ENCODE measurements around the gene ADGRE3.
"Not testable (repeated sequence)": the region's sequence is repeated elsewhere in the genome, so short reads cannot be mapped to it uniquely, and the experiment has no call there.

The ADGRE3 gene

GRCh38 chr19:14595558-14595957 is 79.1 kb downstream of the ADGRE3 start:
- no peak for TF ChIP-seq ZNF274 (IDR thresholded peaks at IDR 0.05; ENCODE audit: low read depth, low read length)
- H3K4me3 ChIP-seq (ENCODE audit: low read length), result no peak overlapping the region

DNA sequence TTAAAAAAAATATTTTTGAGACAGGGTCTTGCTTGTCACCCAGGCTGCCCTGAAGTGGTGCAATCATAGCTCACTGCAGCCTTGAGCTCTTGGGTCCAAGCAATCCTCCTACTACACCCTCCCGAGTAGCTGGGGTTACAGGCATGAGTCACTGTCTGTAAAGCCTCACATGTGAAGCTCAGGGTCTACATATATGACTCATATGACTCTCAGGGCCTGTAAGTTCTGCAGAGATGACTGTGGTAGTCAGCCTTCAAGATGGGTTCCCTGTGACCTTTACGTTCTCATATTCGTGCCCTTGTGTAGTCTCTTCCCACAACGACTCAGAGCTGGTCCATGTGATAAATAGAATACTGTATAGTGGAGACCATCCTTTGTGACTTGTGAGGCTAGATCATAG is 85.2 kb downstream of the ADGRE3 start:
- H3K4me3 ChIP-seq (ENCODE audit: low read length), result not testable (repeated sequence)

DNA sequence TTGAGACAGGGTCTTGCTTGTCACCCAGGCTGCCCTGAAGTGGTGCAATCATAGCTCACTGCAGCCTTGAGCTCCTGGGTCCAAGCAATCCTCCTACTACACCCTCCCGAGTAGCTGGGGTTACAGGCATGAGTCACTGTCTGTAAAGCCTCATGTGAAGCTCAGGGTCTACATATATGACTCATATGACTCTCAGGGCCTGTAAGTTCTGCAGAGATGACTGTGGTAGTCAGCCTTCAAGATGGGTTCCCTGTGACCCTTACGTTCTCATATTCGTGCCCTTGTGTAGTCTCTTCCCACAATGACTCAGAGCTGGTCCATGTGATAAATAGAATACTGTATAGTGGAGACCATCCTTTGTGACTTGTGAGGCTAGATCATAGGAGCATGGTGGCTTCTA is 89.5 kb downstream of the ADGRE3 start:
- peak overlapping the region; percentile 87; the same call in 1 of the 2 replicates for H3K4me3 ChIP-seq (ENCODE audit: low read length)

DNA sequence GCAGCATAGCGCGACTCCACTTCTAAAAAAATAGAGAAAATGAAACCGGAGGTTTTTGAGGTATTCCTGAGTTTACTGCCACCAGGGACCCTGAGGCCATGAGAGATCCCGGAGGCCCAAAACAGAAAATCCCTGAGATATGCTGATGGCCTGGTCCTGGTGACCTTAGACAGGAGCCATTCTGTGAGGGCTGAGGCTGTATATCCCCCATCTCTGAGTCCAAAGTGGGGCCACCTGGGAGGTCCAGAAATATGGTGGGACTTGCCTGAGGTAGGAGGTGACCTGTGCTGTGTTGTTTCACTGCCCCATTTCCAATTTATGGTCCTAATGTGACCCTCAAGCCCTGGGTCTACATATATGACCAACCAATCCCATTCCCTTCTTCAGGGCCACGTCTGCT is 90.3 kb downstream of the ADGRE3 start:
- peak overlapping the region; percentile 87; the same call in 1 of the 2 replicates for H3K4me3 ChIP-seq (ENCODE audit: low read length)

DNA sequence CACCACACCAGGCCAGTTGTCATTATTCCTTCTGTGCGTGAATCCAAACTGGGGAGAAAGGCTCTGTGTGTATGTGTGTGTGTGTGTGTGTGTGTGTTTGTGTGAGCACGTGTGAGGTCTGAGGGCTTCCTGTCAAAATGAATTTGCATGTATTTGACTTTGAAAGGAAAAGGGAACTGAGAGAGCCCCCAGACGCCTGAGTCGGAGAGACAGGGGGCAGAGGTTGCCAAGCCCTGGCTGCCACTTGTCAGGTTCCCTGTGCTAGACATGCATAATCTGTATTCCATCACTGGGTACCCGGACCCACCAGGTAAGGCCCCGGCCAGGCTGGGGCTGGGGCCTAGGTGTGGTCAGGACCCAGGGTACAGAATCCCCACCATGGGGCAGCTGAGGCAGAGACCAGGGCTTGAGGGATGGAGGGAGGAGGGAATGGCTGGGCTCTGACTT is 91.7 kb downstream of the ADGRE3 start, which contains the start of gene CLEC17A:
Gene CLEC17A, plus strand, starts transcription at position 191 of the 447 bp plus-strand sequence. Its CDS starts 77 bp downstream, at position 268.
- no peak for TF ChIP-seq ZNF274 (IDR thresholded peaks at IDR 0.05; ENCODE audit: low read depth, low read length)
- H3K4me3 ChIP-seq (ENCODE audit: low read length), result peak within 1 kb of the TSS; percentile 87

DNA sequence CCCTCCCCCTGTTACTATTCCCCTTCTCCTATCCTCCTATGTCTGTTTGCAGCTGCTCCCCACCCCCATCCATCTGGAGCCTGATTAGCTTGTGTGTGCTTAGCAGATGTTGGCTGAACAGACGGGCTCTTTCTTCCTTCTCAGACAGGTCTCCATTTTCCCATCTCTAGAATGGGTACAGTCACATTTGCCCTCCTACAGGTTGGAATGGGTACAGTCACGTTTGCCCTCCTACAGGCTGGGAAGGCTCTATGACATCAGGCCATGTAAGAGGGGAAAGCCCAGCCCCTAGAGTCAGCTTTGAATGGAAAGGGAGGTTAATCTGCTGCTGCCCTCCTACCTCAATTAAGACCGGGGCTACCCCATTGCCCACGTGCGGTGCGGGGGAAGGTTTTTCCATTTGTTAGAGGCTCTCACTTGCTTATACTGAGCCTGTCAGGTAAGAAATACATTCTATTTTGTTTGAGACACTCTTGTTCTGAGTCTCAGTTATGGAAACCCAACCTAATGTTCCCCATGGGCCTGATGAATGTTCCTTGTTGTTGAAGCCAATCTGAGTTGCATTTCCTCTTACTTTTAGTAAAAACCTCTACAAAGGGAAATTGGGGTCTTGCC is 93.9 kb downstream of the ADGRE3 start:
- no peak overlapping the region for H3K4me3 ChIP-seq (ENCODE audit: low read length)
- no peak for TF ChIP-seq ZNF274 (IDR thresholded peaks at IDR 0.05; ENCODE audit: low read depth, low read length)

GRCh38 chr19:14577885-14578427 is 96.7 kb downstream of the ADGRE3 start:
- H3K4me3 ChIP-seq (ENCODE audit: low read length), result no peak overlapping the region
- no peak for TF ChIP-seq ZNF274 (IDR thresholded peaks at IDR 0.05; ENCODE audit: low read depth, low read length)

DNA sequence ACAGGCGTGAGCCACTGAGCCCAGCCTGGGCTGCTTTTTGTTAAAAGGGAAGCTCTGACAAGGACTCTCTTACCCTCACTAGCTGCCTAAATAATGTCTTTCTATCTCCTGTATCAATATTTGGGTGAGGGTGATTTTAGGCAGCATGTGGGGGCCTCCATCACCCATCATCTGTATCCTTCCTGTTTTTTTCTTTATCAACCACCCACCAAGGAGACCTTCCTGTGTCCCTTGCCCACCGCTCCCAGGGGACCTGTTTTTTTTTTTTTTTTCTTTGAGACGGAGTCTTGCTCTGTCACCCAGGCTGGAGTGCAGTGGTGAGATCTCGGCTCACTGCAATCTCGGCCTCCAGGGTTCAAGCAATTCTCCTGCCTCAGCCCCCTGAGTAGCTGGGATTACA is 97.4 kb downstream of the ADGRE3 start:
- no peak for TF ChIP-seq ZNF274 (IDR thresholded peaks at IDR 0.05; ENCODE audit: low read depth, low read length)
- H3K4me3 ChIP-seq (ENCODE audit: low read length), result no peak overlapping the region

DNA sequence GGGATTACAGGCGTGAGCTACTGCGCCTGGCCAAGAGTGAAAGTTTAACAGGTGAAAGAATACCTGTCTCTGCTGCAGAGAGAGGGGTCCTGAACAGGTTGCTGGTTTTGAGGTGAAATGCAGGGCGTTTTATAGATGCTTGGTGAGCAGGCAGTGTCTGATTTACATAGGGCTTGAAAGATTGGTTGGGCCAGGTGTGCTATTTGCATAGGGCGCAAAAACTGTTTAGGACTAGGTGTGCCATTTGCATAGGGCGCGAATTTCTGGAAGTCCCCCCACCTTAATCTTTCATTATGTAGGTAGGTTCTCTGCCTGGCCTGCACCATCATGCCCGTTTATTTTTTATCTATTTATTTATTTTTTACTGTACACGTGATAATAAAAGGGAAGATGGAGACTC is 98.3 kb downstream of the ADGRE3 start:
- TF ChIP-seq ZNF274 (IDR thresholded peaks at IDR 0.05; ENCODE audit: low read depth, low read length), result no peak
- H3K4me3 ChIP-seq (ENCODE audit: low read length), result no peak overlapping the region

DNA sequence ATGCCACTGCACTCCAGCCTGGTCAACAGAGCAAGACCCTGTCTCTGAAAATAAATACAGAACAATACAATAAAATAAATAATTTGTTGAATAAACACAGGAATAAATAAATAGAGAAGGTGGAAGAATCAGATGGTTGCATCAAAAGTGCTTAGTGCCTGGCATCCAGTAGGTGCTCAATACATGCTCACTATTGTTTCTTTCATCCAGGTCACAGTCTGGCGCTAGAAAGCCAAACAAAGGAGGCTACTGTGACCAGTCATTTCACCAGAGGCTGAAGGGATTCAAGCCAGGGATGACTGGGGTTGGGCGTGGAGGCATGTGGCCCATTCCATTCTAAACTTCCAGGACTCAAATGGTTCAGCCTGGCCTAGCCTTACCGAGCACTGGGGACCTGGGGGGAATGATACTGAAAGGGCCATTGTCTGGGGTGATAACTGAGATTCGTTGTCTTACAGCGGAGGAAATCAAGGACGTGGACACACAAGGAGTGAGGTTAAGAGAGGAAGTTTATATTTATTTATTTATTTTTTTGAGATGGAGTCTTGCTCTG is 99.1 kb downstream of the ADGRE3 start:
- TF ChIP-seq ZNF274 (IDR thresholded peaks at IDR 0.05; ENCODE audit: low read depth, low read length), result no peak
- no peak overlapping the region for H3K4me3 ChIP-seq (ENCODE audit: low read length)

GRCh38 chr19:14571695-14572490 is 102.8 kb downstream of the ADGRE3 start, which contains the start of gene NDUFB7:
Gene NDUFB7 (minus strand): TSS chr19:14572066. CDS start chr19:14572000, 66 bp downstream.
- H3K4me3 ChIP-seq (ENCODE audit: low read length), result peak within 1 kb of the TSS; percentile 80
- no peak for TF ChIP-seq ZNF274 (IDR thresholded peaks at IDR 0.05; ENCODE audit: low read depth, low read length)

- no peak for TF ChIP-seq ZNF274 (IDR thresholded peaks at IDR 0.05; ENCODE audit: low read depth, low read length)
- H3K4me3 ChIP-seq (ENCODE audit: low read length), result peak overlapping the region; percentile 80
Measured at GRCh38 chr19:14570864-14571527, 103.6 kb downstream of the ADGRE3 start.
